Thymus (tissue), 11 donors: ENCODE results near the gene MGMT. TPM values are rescaled to one million over a fixed set of nuclear protein-coding genes. Genes with fewer than 3 reads are reported as not detected.

Experiments used
- DNase-seq, 9 donors: peaks; one replicate each; pipeline ENCODE4 v3.0.0-alpha.2; 2013; ENCODE audit warnings: low spot score in 9 of 9, low read depth in 6 of 9, missing footprints in 1 of 9
- H3K27ac ChIP-seq, 2 donors: one replicate each; pipeline ENCODE4 v1.5.1; 2013; ENCODE audit warnings: control low read depth in 1 of 2, low read depth in 1 of 2, low read length in 1 of 2, mild to moderate bottlenecking in 1 of 2, moderate library complexity in 1 of 2
- H3K27me3 ChIP-seq, 2 donors: one replicate each; pipeline ENCODE4 v1.5.1; 2013; ENCODE audit warnings: low read length in 1 of 2; ENCODE audit not compliant: control insufficient read depth in 2 of 2, insufficient read depth in 1 of 2
- H3K36me3 ChIP-seq, 2 donors: one replicate each; pipeline ENCODE4 v1.5.1; 2013; ENCODE audit warnings: low read length in 1 of 2, mild to moderate bottlenecking in 1 of 2, moderate library complexity in 1 of 2; ENCODE audit not compliant: control insufficient read depth in 2 of 2, insufficient read depth in 2 of 2
- H3K4me1 ChIP-seq, 2 donors: one replicate each; pipeline ENCODE4 v1.5.1; 2013; ENCODE audit warnings: low read length in 2 of 2; ENCODE audit not compliant: control insufficient read depth in 2 of 2, insufficient read depth in 2 of 2
- H3K4me3 ChIP-seq, 2 donors: one replicate each; pipeline ENCODE4 v1.5.1; 2013; ENCODE audit warnings: low read length in 2 of 2, control low read depth in 1 of 2, mild to moderate bottlenecking in 1 of 2
- H3K9me3 ChIP-seq, 2 donors: one replicate each; pipeline ENCODE4 v1.5.1; 2013; ENCODE audit warnings: low read length in 1 of 2, mild to moderate bottlenecking in 1 of 2; ENCODE audit not compliant: control insufficient read depth in 2 of 2, insufficient read depth in 1 of 2
- WGBS: extraction: QIAGEN DNeasy Blood & Tissue Kit; methylation state at CpG from one replicate; pipeline ENCODE4 v1.1.7; 2013; 5-methylcytosine and 5-hydroxymethylcytosine counted together
- polyA plus RNA-seq: library from polyadenylated mRNA; stranded (reverse); fragments of 200-250 nt; gene quantifications from one replicate; pipeline ENCODE4 v1.2.3, GENCODE V29; 2013
- total RNA-seq: library from RNA; stranded (reverse); fragments of 120-200 nt; gene quantifications from one replicate; pipeline ENCODE4 v1.2.4, GENCODE V29; 2013
- donor health status: healthy.

MGMT gene
- total and polyA plus RNA-seq, 2 donors, result 20.9 to 42.4 TPM

- Histone ChIP-seq H3K27ac (no peak overlapping the region), H3K36me3 (no peaks in the 10 kb centered on the region), H3K4me3 (no peak overlapping the region), H3K4me1 (no peaks in the 10 kb centered on the region), H3K27me3 (no peaks in the 10 kb centered on the region), H3K9me3 (no peaks in the 10 kb centered on the region)
- WGBS, result over 99% methylated on average over 7 of the region's 7 CpGs
- DNase-seq, result no peak
Observed at GRCh38 chr10:129696636-129697035, 229.6 kb downstream of the MGMT start.

GRCh38 chr10:129697463-129698247 is 230.6 kb downstream of the MGMT start:
- Histone ChIP-seq H3K4me1 (no peaks in the 10 kb centered on the region), H3K4me3 (no peak overlapping the region), H3K27ac (no peak overlapping the region), H3K36me3 (no peaks in the 10 kb centered on the region), H3K27me3 (no peaks in the 10 kb centered on the region), H3K9me3 (no peaks in the 10 kb centered on the region)
- DNase-seq, result no peak
- WGBS, result 99% methylated on average over 15 of the region's 15 CpGs

GRCh38 chr10:129699722-129700340 is 232.8 kb downstream of the MGMT start:
- Histone ChIP-seq H3K9me3 (peaks cover 0 to 5% of the 10 kb centered on the region in 2 donors), H3K27me3 (no peaks in the 10 kb centered on the region), H3K4me3 (no peak overlapping the region), H3K27ac (no peak overlapping the region), H3K4me1 (peaks cover 2 to 18% of the 10 kb centered on the region in 2 donors), H3K36me3 (no peaks in the 10 kb centered on the region)
- DNase-seq, result no peak
- WGBS, result 88% methylated on average over 15 of the region's 15 CpGs

- no peak overlapping the region for H3K27ac ChIP-seq
- no peaks in the 10 kb centered on the region for H3K27me3 ChIP-seq
- no peaks in the 10 kb centered on the region for H3K36me3 ChIP-seq
- peaks cover 2 to 33% of the 10 kb centered on the region in 2 donors for H3K4me1 ChIP-seq
- WGBS, result 98% methylated on average over 17 of the region's 17 CpGs
- no peak for DNase-seq
- peaks cover 0 to 5% of the 10 kb centered on the region in 2 donors for H3K9me3 ChIP-seq
- H3K4me3 ChIP-seq, result no peak overlapping the region
Observed at GRCh38 chr10:129702605-129703004, 235.6 kb downstream of the MGMT start.

GRCh38 chr10:129703287-129704137 is 236.5 kb downstream of the MGMT start:
- DNase-seq, result peak in 7 of 9 donors; percentile 21 to 70 (median 36)
- WGBS, result 55% methylated on average over 26 of the region's 26 CpGs
- no peak overlapping the region for H3K4me3 ChIP-seq
- peaks cover 0 to 5% of the 10 kb centered on the region in 2 donors for H3K9me3 ChIP-seq
- H3K4me1 ChIP-seq, result peaks cover 2 to 33% of the 10 kb centered on the region in 2 donors
- H3K27me3 ChIP-seq, result no peaks in the 10 kb centered on the region
- no peaks in the 10 kb centered on the region for H3K36me3 ChIP-seq
- H3K27ac ChIP-seq, result peak overlapping the region in 1 of 2 donors; percentile 5

- no peak for DNase-seq
- H3K27ac ChIP-seq, result no peak overlapping the region
- no peak overlapping the region for H3K4me3 ChIP-seq
- peaks cover 0 to 5% of the 10 kb centered on the region in 2 donors for H3K9me3 ChIP-seq
- no peaks in the 10 kb centered on the region for H3K27me3 ChIP-seq
- H3K4me1 ChIP-seq, result peaks cover 2 to 33% of the 10 kb centered on the region in 2 donors
- WGBS, result 70% methylated on average over 16 of the region's 16 CpGs
- no peaks in the 10 kb centered on the region for H3K36me3 ChIP-seq
Observed at GRCh38 chr10:129704225-129704624, 237.2 kb downstream of the MGMT start.

- H3K36me3 ChIP-seq, result no peaks in the 10 kb centered on the region
- H3K4me1 ChIP-seq, result peaks cover 2 to 35% of the 10 kb centered on the region in 2 donors
- no peak overlapping the region for H3K4me3 ChIP-seq
- H3K27me3 ChIP-seq, result no peaks in the 10 kb centered on the region
- peak overlapping the region in 1 of 2 donors; percentile 57 for H3K27ac ChIP-seq
- WGBS, result 92% methylated on average over 25 of the region's 25 CpGs
- no peak for DNase-seq
- H3K9me3 ChIP-seq, result peaks cover 0 to 5% of the 10 kb centered on the region in 2 donors
Observed at GRCh38 chr10:129704786-129705525, 237.9 kb downstream of the MGMT start.

- no peak overlapping the region for H3K27ac ChIP-seq
- no peaks in the 10 kb centered on the region for H3K36me3 ChIP-seq
- H3K27me3 ChIP-seq, result no peaks in the 10 kb centered on the region
- no peak for DNase-seq
- WGBS, result 95% methylated on average over 8 of the region's 8 CpGs
- H3K4me3 ChIP-seq, result no peak overlapping the region
- H3K4me1 ChIP-seq, result peaks cover 2 to 35% of the 10 kb centered on the region in 2 donors
- H3K9me3 ChIP-seq, result peaks cover 0 to 5% of the 10 kb centered on the region in 2 donors
Observed at GRCh38 chr10:129705676-129706075, 238.6 kb downstream of the MGMT start.
